Activated CD8-positive, alpha-beta memory T cell treated with anti-CD3 and anti-CD28 coated beads, Interleukin-2, amount 50 U/mL, for 1 hour (primary cell): ENCODE data around the gene BMP15.

Experiments
- DNase-seq: peaks from one replicate; pipeline ENCODE4 v3.0.0-alpha.2; 2020; ENCODE audit errors: extremely low read depth

BMP15 gene

GRCh38 chrX:50910685-50911176, at the start of gene BMP15:
Gene BMP15 (plus strand): TSS chrX:50910735. CDS start chrX:50910784, 49 bp downstream.
- DNase-seq: no peak

- DNase-seq: no peak
Observed at GRCh38 chrX:50863471-50863870, 47.1 kb upstream of the BMP15 start.

GRCh38 chrX:50865311-50865710, 45.2 kb upstream of the BMP15 start:
- no peak for DNase-seq

GRCh38 chrX:50871922-50872453, 38.5 kb upstream of the BMP15 start:
- DNase-seq: no peak

- DNase-seq: no peak
Observed at GRCh38 chrX:50874876-50875275, 35.7 kb upstream of the BMP15 start.

GRCh38 chrX:50876551-50876950, 34.0 kb upstream of the BMP15 start:
- no peak for DNase-seq

- DNase-seq: no peak
Observed at GRCh38 chrX:50877310-50877709, 33.2 kb upstream of the BMP15 start.

- no peak for DNase-seq
Observed at GRCh38 chrX:50881028-50881427, 29.5 kb upstream of the BMP15 start.

GRCh38 chrX:50888884-50889283, 21.7 kb upstream of the BMP15 start:
- no peak for DNase-seq

- no peak for DNase-seq
Observed at GRCh38 chrX:50889582-50889981, 21.0 kb upstream of the BMP15 start.

GRCh38 chrX:50893047-50893446, 17.5 kb upstream of the BMP15 start:
- DNase-seq: no peak

GRCh38 chrX:50893466-50893865, 17.1 kb upstream of the BMP15 start:
- DNase-seq: no peak

GRCh38 chrX:50905334-50905733, 5.2 kb upstream of the BMP15 start:
- no peak for DNase-seq

- no peak for DNase-seq
Observed at GRCh38 chrX:50913520-50913919, 3.0 kb downstream of the BMP15 start.

GRCh38 chrX:50920132-50920531, 9.6 kb downstream of the BMP15 start:
- DNase-seq: no peak

- DNase-seq: no peak
Observed at GRCh38 chrX:50927127-50927526, 16.6 kb downstream of the BMP15 start.

GRCh38 chrX:50941638-50942037, 31.1 kb downstream of the BMP15 start:
- no peak for DNase-seq

- no peak for DNase-seq
Observed at GRCh38 chrX:50942471-50942870, 31.9 kb downstream of the BMP15 start.

GRCh38 chrX:50952406-50952805, 41.9 kb downstream of the BMP15 start:
- no peak for DNase-seq

GRCh38 chrX:50953832-50954231, 43.3 kb downstream of the BMP15 start:
- DNase-seq: no peak

GRCh38 chrX:50962156-50962555, 51.6 kb downstream of the BMP15 start:
- DNase-seq: no peak

GRCh38 chrX:50963842-50964241, 53.3 kb downstream of the BMP15 start:
- no peak for DNase-seq
